WTC11 (cell line): ENCODE measurements around the gene PRKACA. TPM values are rescaled to one million over a fixed set of nuclear protein-coding genes. Genes with fewer than 3 reads are reported as not detected.
"Not testable (repeated sequence)": the region's sequence is repeated elsewhere in the genome, so short reads cannot be mapped to it uniquely, and the experiment has no call there.

Experiments used
- ATAC-seq: fragments of 200-7000 bp; cut with Tn5 transposase; 2 replicates; pipeline ENCODE4 v1.10.0; 2021; ENCODE audit warnings: mild to moderate bottlenecking, moderate library complexity
- CTCF ChIA-PET: fragments of 300-600 bp; sonication (Branson Sonifier 250); formaldehyde crosslinking; loops from one replicate; lab custom pipeline; 2021; ENCODE audit warnings: antibody characterized with exemption; lab: Charles Lee
- POLR2A ChIA-PET: fragments of 350-600 bp; sonication (Branson Sonifier 250); formaldehyde crosslinking; loops from one replicate; lab custom pipeline; 2021; ENCODE audit warnings: antibody characterized with exemption; lab: Charles Lee
- DNase-seq: peaks from one replicate; pipeline ENCODE4 v3.0.0; 2021; ENCODE audit warnings: low spot score
- H3K27ac Mint-ChIP-seq: 2 replicates; pipeline ENCODE4 v1.8.0; 2021; ENCODE audit warnings: mixed read lengths
- H3K27me3 Mint-ChIP-seq: 2 replicates; pipeline ENCODE4 v1.8.0; 2021; ENCODE audit warnings: low read depth, mild to moderate bottlenecking, moderate library complexity, mixed read lengths
- H3K36me3 Mint-ChIP-seq: 2 replicates; pipeline ENCODE4 v1.8.0; 2021; ENCODE audit warnings: mixed read lengths
- H3K4me1 Mint-ChIP-seq: 2 replicates; pipeline ENCODE4 v1.8.0; 2022; ENCODE audit warnings: mixed read lengths
- H3K4me3 Mint-ChIP-seq: 2 replicates; pipeline ENCODE4 v1.8.0; 2021; ENCODE audit warnings: mild to moderate bottlenecking, moderate library complexity, mixed read lengths
- H3K9me3 Mint-ChIP-seq: 2 replicates; pipeline ENCODE4 v1.8.0; 2021; ENCODE audit warnings: mixed read lengths
- FOXK1 ChIP-seq: sonication (generic); formaldehyde crosslinking; IDR thresholded peaks from 2 replicates; pipeline ENCODE4 v1.8.0; 2022; ENCODE audit warnings: mild to moderate bottlenecking, moderate library complexity, missing genetic modification reagents
- FOXP4 ChIP-seq: sonication (generic); formaldehyde crosslinking; IDR thresholded peaks from 2 replicates; pipeline ENCODE4 v1.8.0; 2022; ENCODE audit warnings: mild to moderate bottlenecking, missing genetic modification reagents
- RELA ChIP-seq: sonication (generic); formaldehyde crosslinking; IDR thresholded peaks from 2 replicates; pipeline ENCODE4 v1.8.1; 2022; ENCODE audit warnings: missing genetic modification reagents, mild to moderate bottlenecking, borderline replicate concordance
- SP1 ChIP-seq: sonication (generic); formaldehyde crosslinking; conservative IDR thresholded peaks from 2 replicates; pipeline ENCODE4 v1.8.1; 2022; ENCODE audit warnings: missing genetic modification reagents
- ZNF219 ChIP-seq: sonication (generic); formaldehyde crosslinking; IDR thresholded peaks from 2 replicates; pipeline ENCODE4 v1.8.0; 2023; ENCODE audit warnings: missing genetic modification reagents, mild to moderate bottlenecking, borderline replicate concordance
- ZNF532 ChIP-seq: fragments of 250-450 bp; sonication (Bioruptor Pico); IDR thresholded peaks from 2 replicates; pipeline ENCODE4 v1.9.0; 2021; ENCODE audit warnings: mild to moderate bottlenecking, borderline replicate concordance
- total RNA-seq: library from RNA; stranded (reverse); gene quantifications from 3 replicates; pipeline ENCODE4 v1.2.3, GENCODE V29; 2021
- TF ChIP-seq, protein P1 (sequence below): fragments of 200-600 bp; IDR thresholded peaks from 2 replicates; pipeline ENCODE4 v1.8.0; 2022; ENCODE audit warnings: antibody characterized with exemption

Gene PRKACA
- total RNA-seq, 1 experiment from 2014 or later = 37.8 TPM

DNA sequence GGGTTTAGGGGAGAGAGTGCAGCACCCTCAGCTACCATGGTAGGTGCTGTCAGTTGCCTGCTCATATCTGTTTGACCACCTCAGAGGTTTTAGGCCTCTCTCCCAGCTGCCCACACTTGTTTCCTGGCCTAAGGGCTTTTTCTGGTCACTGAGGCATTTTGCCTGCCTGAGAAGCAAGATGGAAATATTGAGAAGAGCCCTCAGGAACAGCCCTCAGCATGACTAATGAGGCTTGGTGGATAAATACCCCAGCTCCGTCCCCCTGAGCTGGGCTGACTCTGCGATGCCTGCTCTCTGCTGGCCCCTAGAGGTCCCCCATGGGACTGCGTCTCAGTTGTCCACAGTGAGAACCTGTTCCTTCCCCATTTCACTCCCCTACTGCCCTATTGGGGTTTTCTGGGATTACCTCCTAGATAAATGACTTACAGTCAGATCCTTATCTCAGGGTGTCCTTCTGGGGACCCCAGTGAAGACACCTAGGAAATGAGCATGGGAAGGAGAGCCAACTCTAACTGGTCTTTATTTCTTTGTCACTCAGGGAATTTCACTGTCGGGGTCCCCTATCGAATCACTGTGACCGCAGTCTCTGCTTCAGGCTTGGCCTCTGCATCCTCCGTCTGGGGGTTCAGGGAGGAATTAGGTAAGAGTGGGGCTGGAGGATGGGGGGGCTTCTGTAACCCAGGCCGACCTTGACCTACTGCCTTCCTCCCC is 69.0 kb downstream of the PRKACA start:
- H3K27ac Mint-ChIP-seq = no peak overlapping the region
- CTCF ChIA-PET = interaction anchor here (0.5 to 11.1 kb wide), 46 partner anchors 9 to 1184 kb away, joined by 3 to 187 read pairs (median 4); partner anchors contain the start of genes ASF1B, C19orf67, CC2D1A and DCAF15
- H3K9me3 Mint-ChIP-seq = no peaks in the 10 kb centered on the region
- DNase-seq (peak; percentile 92), ATAC-seq (peak; percentile 98)
- no peaks in the 10 kb centered on the region for H3K27me3 Mint-ChIP-seq
- TF ChIP-seq RELA (CRISPR knock-in tag) (no peak), SP1 (CRISPR knock-in tag) (peak; percentile 31; the same call in 1 of the 2 replicates), ZNF219 (CRISPR knock-in tag) (no peak)
- TF ChIP-seq, protein P1, sequence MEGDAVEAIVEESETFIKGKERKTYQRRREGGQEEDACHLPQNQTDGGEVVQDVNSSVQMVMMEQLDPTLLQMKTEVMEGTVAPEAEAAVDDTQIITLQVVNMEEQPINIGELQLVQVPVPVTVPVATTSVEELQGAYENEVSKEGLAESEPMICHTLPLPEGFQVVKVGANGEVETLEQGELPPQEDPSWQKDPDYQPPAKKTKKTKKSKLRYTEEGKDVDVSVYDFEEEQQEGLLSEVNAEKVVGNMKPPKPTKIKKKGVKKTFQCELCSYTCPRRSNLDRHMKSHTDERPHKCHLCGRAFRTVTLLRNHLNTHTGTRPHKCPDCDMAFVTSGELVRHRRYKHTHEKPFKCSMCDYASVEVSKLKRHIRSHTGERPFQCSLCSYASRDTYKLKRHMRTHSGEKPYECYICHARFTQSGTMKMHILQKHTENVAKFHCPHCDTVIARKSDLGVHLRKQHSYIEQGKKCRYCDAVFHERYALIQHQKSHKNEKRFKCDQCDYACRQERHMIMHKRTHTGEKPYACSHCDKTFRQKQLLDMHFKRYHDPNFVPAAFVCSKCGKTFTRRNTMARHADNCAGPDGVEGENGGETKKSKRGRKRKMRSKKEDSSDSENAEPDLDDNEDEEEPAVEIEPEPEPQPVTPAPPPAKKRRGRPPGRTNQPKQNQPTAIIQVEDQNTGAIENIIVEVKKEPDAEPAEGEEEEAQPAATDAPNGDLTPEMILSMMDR = peak; percentile 89
- H3K4me3 Mint-ChIP-seq = no peak overlapping the region
- no peaks in the 10 kb centered on the region for H3K4me1 Mint-ChIP-seq
- POLR2A ChIA-PET = interaction anchor here (1.2 kb wide), 1 partner anchor 9 kb away, joined by 5 read pairs; no protein-coding TSS in a partner anchor
- peaks cover 10% of the 10 kb centered on the region for H3K36me3 Mint-ChIP-seq

GRCh38 chr19:14047866-14048265 is 69.7 kb downstream of the PRKACA start:
- H3K9me3 Mint-ChIP-seq = not testable (repeated sequence)
- POLR2A ChIA-PET = interaction anchor here (1.2 kb wide), 1 partner anchor 10 kb away, joined by 5 read pairs; no protein-coding TSS in a partner anchor

GRCh38 chr19:14042659-14043608 is 74.6 kb downstream of the PRKACA start:
- not testable (repeated sequence) for H3K9me3 Mint-ChIP-seq, H3K4me3 Mint-ChIP-seq, H3K4me1 Mint-ChIP-seq, H3K36me3 Mint-ChIP-seq, H3K27me3 Mint-ChIP-seq
- 0 out of 2 replicates have a peak, but pooled peaks have one; percentile 28 for TF ChIP-seq FOXK1
- TF ChIP-seq ZNF532 (CRISPR knock-in tag) = 0 out of 2 replicates have a peak, but pooled peaks have one; percentile 20
- TF ChIP-seq, protein P1 = peak; percentile 43
- 0 out of 2 replicates have a peak, but pooled peaks have one; percentile 43 for TF ChIP-seq FOXP4 (CRISPR knock-in tag)
- POLR2A ChIA-PET = interaction anchor here (0.7 to 1.1 kb wide), 3 partner anchors 11 to 111 kb away, joined by 3 to 4 read pairs (median 4); partner anchors contain the start of gene IL27RA
- CTCF ChIA-PET = interaction anchor here (0.5 to 11.1 kb wide), 24 partner anchors 9 to 1973 kb away, joined by 3 to 187 read pairs (median 4); partner anchors contain the start of genes DCAF15, IL27RA, MISP3 and PALM3
- DNase-seq = peak; percentile 76
- ATAC-seq = peak; percentile 96
- H3K27ac Mint-ChIP-seq = peak overlapping the region; percentile 99

More at GRCh38 chr19:14047866-14048265, 69.7 kb downstream of the PRKACA start:
- not testable (repeated sequence) for DNase-seq, H3K27ac Mint-ChIP-seq, H3K4me3 Mint-ChIP-seq, H3K27me3 Mint-ChIP-seq, H3K36me3 Mint-ChIP-seq, H3K4me1 Mint-ChIP-seq, ATAC-seq
- CTCF ChIA-PET = interaction anchor here (0.5 to 11.1 kb wide), 45 partner anchors 9 to 1185 kb away, joined by 3 to 187 read pairs (median 4); partner anchors contain the start of genes ASF1B, C19orf67, CC2D1A and DCAF15
